ENCODE data around the gene NCDN.

NCDN gene

DNA sequence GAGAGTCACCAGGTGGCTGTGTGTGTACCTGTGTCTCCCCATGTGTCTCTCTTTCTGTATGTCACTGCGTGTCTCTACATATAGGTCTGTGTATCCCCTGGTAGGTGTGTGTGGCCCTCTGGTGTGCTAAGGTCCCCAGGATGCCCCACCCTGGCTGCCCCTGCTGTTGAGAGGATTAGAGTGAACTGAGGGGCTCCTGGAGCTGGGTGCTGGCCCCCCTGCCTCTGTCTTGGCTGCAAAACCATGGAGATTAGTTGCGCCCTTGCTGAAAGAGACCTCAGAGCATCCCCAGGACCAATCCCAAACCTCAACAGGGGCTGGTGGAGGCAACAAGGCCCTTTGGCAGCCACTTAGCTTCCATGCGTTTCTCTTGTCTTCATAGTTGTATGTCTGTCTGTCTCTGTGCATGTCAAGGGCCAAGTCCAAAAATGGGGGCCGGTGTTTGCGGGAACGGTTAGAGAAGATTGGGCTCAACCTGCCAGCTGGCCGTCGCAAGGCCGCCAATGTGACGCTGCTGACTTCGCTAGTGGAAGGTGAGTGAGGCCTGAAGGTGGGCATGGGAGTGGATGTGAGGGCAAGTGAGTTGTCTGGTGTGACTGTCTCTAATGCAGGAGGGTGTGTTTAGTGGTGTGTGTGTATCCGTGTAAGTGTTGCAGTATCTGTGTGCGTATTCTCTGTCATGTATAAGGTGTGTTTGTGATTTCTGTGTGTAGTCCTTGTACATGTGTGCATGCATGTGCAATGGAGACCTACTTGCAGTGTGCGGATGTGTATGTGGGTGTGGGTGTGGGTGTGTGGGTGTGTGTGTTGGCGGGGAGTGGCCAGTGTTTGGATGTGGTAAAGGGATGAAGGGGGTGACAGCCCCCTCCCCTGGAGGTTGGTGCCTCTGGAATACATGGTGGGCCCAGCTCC lies 32.2 kb downstream of the NCDN start:
- no peak for DNase-seq (ENCODE audit: low read depth in 2 of 2)

DNA sequence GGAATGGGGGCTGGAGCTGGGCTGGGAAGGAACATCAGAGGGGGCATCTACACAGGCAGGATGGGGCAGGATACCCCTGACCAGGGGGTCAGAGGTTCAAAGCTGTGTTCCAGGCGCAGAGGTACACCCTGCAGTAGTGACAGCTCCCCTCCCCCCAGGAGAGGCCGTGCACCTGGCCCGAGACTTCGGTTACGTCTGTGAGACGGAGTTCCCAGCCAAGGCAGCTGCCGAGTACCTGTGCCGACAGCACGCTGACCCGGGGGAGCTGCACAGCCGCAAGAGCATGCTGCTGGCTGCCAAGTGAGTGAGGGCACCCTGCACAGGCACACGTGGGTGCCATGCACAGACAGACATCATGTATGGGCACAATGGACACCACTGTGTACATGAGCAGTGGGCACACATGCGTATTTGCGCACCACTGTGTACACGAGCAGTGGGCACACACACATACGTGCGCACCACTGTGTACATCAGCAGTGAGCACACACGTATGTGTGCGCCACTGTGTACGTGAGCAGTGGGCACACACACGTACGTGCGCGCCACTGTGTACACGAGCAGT lies 33.0 kb downstream of the NCDN start:
- DNase-seq (ENCODE audit: low read depth in 2 of 2): no peak

- DNase-seq (ENCODE audit: low read depth in 2 of 2): no peak
These were observed 33.6 kb downstream of the NCDN start for GRCh38 chr1:35591211-35591610.

DNA sequence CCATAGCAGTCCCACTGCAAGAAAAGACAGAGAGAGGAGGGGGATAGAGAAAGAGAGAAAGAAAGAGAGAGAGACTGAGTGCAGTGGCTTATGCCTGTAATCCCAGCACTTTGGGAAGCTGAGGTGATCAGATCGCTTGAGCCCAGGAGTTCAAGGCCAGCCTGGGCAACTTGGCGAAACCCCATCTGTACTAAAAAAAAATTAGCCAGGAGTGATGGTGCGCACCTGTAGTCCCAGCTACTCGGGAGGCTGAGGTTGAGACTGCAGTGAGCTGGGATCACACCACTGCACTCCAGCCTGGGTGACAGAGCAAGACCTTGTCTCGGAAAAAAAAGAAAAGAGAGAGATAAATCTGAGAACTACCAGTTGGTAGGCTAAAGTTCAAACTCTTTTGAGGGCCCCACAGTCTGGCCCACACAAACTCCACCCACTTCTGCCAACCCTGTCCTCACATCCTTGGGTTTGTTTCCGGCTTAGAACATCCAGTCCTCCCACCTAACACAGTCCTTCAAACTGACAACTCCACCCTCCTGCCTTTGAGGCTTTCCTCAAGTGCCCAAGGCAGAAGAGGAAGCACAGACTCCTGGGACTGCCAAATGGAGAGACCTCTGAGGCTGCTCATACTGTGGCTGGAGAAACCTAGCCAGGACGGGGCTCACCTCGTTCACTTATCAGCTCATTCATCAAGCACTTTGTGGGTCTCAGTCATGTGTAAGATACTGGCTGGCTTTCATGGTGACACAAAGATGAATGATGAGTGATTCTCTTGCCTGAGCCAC lies 35.6 kb downstream of the NCDN start:
- no peak for DNase-seq (ENCODE audit: low read depth in 2 of 2)

DNA sequence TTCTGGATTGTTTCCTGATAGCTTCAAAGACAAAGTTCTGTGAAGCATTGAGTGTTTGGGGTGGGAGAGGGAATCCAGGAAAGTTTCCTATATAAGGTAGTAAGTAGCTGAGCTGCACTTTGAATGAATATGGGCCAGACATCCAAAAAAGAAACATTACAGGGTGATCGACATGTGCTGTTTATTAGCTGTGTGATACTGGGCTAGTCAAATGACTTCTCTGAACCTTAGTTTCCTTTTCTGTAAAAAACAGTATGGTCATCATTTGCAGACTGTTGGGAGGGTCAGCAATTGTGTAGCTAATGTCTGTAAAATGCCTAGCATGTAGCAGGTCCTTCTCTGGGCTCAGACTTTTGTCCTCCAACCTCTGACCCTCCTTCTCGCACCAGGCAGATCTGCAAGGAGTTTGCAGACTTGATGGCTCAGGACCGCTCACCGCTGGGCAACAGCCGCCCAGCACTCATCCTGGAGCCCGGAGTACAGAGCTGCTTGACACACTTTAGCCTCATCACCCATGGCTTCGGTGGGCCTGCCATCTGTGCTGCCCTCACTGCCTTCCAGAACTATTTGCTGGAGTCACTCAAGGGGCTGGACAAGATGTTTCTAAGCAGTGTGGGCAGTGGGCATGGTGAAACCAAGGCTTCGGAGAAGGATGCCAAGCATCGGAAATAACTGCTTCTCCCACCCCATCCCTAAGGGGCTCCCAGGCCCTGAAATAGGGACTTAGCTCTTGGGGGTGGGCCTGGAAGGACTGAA lies 36.6 kb downstream of the NCDN start:
- DNase-seq (ENCODE audit: low read depth in 2 of 2): no peak

- no peak for DNase-seq (ENCODE audit: low read depth in 2 of 2)
These were observed 38.1 kb downstream of the NCDN start for GRCh38 chr1:35595684-35596083.

GRCh38 chr1:35597870-35598269 lies 40.3 kb downstream of the NCDN start:
- DNase-seq (ENCODE audit: low read depth in 2 of 2): no peak

- no peak for DNase-seq (ENCODE audit: low read depth in 2 of 2)
These were observed 41.3 kb downstream of the NCDN start for GRCh38 chr1:35598895-35599294.

- no peak for DNase-seq (ENCODE audit: low read depth in 2 of 2)
These were observed 41.8 kb downstream of the NCDN start for GRCh38 chr1:35599411-35599810.

DNA sequence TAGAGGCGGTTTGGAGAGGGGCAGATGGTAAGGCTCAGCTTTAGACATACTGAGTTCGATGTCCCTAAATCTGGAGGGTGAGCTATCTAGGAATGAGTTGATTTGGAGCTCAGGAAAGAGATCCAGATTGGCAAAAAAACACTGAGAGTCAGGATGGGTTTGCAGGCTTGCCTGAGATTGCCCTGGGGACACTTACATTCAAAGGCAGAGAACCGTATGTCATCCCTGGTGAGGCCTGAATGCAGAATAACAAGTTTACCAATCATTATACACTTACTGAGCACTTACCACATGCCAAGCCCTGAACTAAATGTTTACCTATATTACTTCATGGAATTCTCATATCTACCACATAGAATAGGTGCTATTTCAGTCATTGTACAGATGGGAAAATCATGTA lies 43.0 kb downstream of the NCDN start:
- no peak for DNase-seq (ENCODE audit: low read depth in 2 of 2)

DNA sequence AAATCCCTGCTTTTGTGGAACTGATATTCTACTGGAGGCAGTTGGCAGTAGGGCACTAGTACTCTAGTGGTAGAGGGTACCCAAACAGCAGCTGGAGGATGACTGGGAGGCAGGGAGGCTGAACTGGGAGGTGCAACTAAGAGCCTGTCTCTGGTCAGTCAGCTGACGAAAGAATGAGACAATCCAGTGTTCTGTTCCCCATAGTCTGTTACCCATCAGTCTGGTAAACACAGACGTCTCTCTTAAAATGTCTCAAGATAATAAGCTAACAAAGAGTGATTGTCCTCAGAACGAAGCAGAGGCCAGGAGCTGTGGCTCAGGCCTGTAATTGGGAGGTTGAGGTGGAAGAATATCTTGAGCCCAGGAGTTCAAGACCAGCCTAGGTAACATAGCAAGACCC lies 45.9 kb downstream of the NCDN start:
- DNase-seq (ENCODE audit: low read depth in 2 of 2): no peak

- DNase-seq (ENCODE audit: low read depth in 2 of 2): no peak
These were observed 46.3 kb downstream of the NCDN start for GRCh38 chr1:35603941-35604340.

GRCh38 chr1:35605071-35605866 lies 47.7 kb downstream of the NCDN start:
- DNase-seq (ENCODE audit: low read depth in 2 of 2): no peak

GRCh38 chr1:35605867-35606182 lies 48.2 kb downstream of the NCDN start:
- DNase-seq (ENCODE audit: low read depth in 2 of 2): no peak

DNA sequence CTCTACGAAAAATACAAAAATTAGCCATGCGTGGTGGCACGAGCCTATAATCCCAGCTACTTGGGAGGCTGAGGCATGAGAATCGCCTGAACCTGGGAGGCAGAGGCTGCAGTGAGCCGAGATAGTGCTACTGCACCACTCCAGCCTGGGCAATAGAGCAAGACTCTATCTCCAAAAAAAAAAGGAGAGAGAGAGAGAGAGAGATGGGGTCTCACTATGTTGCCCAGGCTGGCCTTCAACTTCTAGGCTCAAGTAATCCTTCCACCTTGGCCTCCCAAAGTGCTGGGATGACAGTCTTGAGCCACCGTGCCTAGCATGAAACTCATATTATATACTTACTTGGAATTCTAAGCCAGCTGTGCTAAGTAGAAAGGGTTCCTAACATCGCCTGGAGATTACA lies 54.1 kb downstream of the NCDN start:
- no peak for DNase-seq (ENCODE audit: low read depth in 2 of 2)

DNA sequence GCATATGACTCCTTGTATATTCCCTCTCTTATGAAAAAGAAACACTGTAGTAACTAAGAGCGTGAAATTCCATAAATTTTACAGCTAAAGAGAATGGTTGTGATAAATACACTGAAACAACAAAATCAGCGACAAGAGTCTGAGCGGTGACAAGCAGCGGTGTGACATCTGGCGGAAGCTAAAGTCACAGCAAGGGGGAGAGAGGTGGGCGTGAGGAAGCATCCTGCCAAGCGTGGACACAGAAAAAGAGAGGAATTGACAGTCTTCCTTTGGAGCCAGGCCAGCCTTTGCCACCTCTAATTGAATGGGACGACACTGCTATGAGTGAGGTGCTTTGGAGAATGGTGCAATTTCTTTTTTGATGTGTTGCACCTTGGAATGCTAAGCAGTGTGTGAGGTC lies 57.8 kb downstream of the NCDN start:
- no peak for DNase-seq (ENCODE audit: low read depth in 2 of 2)
